Renal pelvis (tissue), 4 donors: Measurements from ENCODE around the gene BEAN1. TPM values are rescaled to one million over a fixed set of nuclear protein-coding genes. Genes with fewer than 3 reads are reported as not detected.

Source experiments
- DNase-seq: peaks from one replicate; pipeline ENCODE4 v3.0.0-alpha.2; 2013
- polyA plus RNA-seq, 3 donors: library from polyadenylated mRNA; unstranded; fragments of 120-200 nt; gene quantifications; one replicate each; pipeline ENCODE4 v1.2.1, GENCODE V29; 2013; ENCODE audit not compliant: insufficient read length in 3 of 3

BEAN1 gene
- polyA plus RNA-seq, 3 donors, result 1.5 to 3.8 (median 3.4) TPM

- no peak for DNase-seq
These were observed 41.3 kb downstream of the BEAN1 start for GRCh38 chr16:66468321-66468965.

GRCh38 chr16:66469291-66469946, 42.3 kb downstream of the BEAN1 start:
- no peak for DNase-seq

- no peak for DNase-seq
These were observed 43.0 kb downstream of the BEAN1 start for GRCh38 chr16:66469947-66470546.

- DNase-seq, result no peak
These were observed 43.5 kb downstream of the BEAN1 start for GRCh38 chr16:66470556-66470955.

- DNase-seq, result no peak
These were observed 44.2 kb downstream of the BEAN1 start for GRCh38 chr16:66471264-66471663.

GRCh38 chr16:66471716-66472393, 44.8 kb downstream of the BEAN1 start:
- no peak for DNase-seq

GRCh38 chr16:66473051-66473571, 46.0 kb downstream of the BEAN1 start:
- DNase-seq, result no peak

- DNase-seq, result no peak
These were observed 46.8 kb downstream of the BEAN1 start for GRCh38 chr16:66473654-66474519.

- DNase-seq, result no peak
These were observed 47.7 kb downstream of the BEAN1 start for GRCh38 chr16:66474750-66475199.

GRCh38 chr16:66475232-66475631, 48.1 kb downstream of the BEAN1 start:
- no peak for DNase-seq

GRCh38 chr16:66476328-66477027, 49.4 kb downstream of the BEAN1 start:
- DNase-seq, result no peak

- no peak for DNase-seq
These were observed 50.0 kb downstream of the BEAN1 start for GRCh38 chr16:66477028-66477515.

- DNase-seq, result no peak
These were observed 51.8 kb downstream of the BEAN1 start for GRCh38 chr16:66478733-66479511.

GRCh38 chr16:66479661-66480264, 52.7 kb downstream of the BEAN1 start:
- no peak for DNase-seq

GRCh38 chr16:66480265-66481080, 53.4 kb downstream of the BEAN1 start:
- no peak for DNase-seq

GRCh38 chr16:66481081-66481942, 54.2 kb downstream of the BEAN1 start:
- no peak for DNase-seq

GRCh38 chr16:66481943-66482390, 54.9 kb downstream of the BEAN1 start:
- DNase-seq, result no peak
